MM.1S (cell line): Measurements from ENCODE around the gene ACTN4.

ENCODE experiments used
- DNase-seq: peaks from one replicate; pipeline ENCODE4 v3.0.0-alpha.2; 2015
- H2AFZ ChIP-seq: fragments of 300-600 bp; sonication (generic); 2 replicates; pipeline ENCODE4 v1.6.0; 2016; ENCODE audit warnings: antibody characterized with exemption, low read length
- H3F3A ChIP-seq: fragments of 300-600 bp; sonication (generic); 2 replicates; pipeline ENCODE4 v1.6.1; 2016; ENCODE audit warnings: mild to moderate bottlenecking, antibody characterized with exemption, low read length, moderate library complexity, mixed read lengths; ENCODE audit not compliant: insufficient read depth
- H3K27ac ChIP-seq: fragments of 300-600 bp; sonication (generic); 2 replicates; pipeline ENCODE4 v1.5.1; 2016; ENCODE audit warnings: mild to moderate bottlenecking, low read length
- H3K27me3 ChIP-seq: fragments of 300-600 bp; sonication (generic); replicated peaks from 2 replicates; pipeline ENCODE4 v1.6.0; 2016; ENCODE audit warnings: low read length; ENCODE audit not compliant: insufficient read depth
- H3K36me3 ChIP-seq: fragments of 300-600 bp; sonication (generic); replicated peaks from 2 replicates; pipeline ENCODE4 v1.6.1; 2016; ENCODE audit warnings: mild to moderate bottlenecking, low read length, mixed read lengths; ENCODE audit not compliant: insufficient read depth
- H3K4me1 ChIP-seq: fragments of 300-600 bp; sonication (generic); 2 replicates; pipeline ENCODE4 v1.6.1; 2016; ENCODE audit warnings: low read length, mixed read lengths
- H3K4me2 ChIP-seq: fragments of 300-600 bp; sonication (generic); 2 replicates; pipeline ENCODE4 v1.6.0; 2016; ENCODE audit warnings: low read depth, low read length
- H3K4me3 ChIP-seq: fragments of 300-600 bp; sonication (generic); 2 replicates; pipeline ENCODE4 v1.5.1; 2016; ENCODE audit warnings: low read length, mixed read lengths
- H3K79me2 ChIP-seq: fragments of 300-600 bp; sonication (generic); 2 replicates; pipeline ENCODE4 v1.6.1; 2016; ENCODE audit warnings: mixed run types, low read length, mixed read lengths
- H3K9ac ChIP-seq: fragments of 300-600 bp; sonication (generic); 2 replicates; pipeline ENCODE4 v1.6.1; 2016; ENCODE audit warnings: low read length, mixed read lengths
- H3K9me2 ChIP-seq: fragments of 300-600 bp; sonication (generic); replicated peaks from 2 replicates; pipeline ENCODE4 v1.6.1; 2016; ENCODE audit warnings: mild to moderate bottlenecking, low read length, mixed read lengths; ENCODE audit not compliant: insufficient read depth
- H3K9me3 ChIP-seq: fragments of 300-600 bp; sonication (generic); replicated peaks from 2 replicates; pipeline ENCODE4 v1.6.1; 2016; ENCODE audit warnings: mild to moderate bottlenecking, low read length, mixed read lengths; ENCODE audit not compliant: insufficient read depth
- H4K20me1 ChIP-seq: fragments of 300-600 bp; sonication (generic); 2 replicates; pipeline ENCODE4 v1.6.1; 2016; ENCODE audit warnings: mild to moderate bottlenecking, low read length, moderate library complexity, mixed read lengths; ENCODE audit not compliant: insufficient read depth
- CTCF ChIP-seq: fragments of 300-600 bp; sonication (generic); IDR thresholded peaks from 2 replicates; pipeline ENCODE4 v1.5.1; 2016; ENCODE audit warnings: antibody characterized with exemption, low read length, mixed read lengths
- EZH2 ChIP-seq: fragments of 300-600 bp; sonication (generic); optimal IDR thresholded peaks from 2 replicates; pipeline ENCODE3; 2017; ENCODE audit warnings: low read depth, mild to moderate bottlenecking, antibody characterized with exemption, low read length, mixed read lengths
- EZH2phosphoT487 ChIP-seq: fragments of 300-600 bp; sonication (generic); IDR thresholded peaks from 2 replicates; pipeline ENCODE4 v1.6.1; 2018; ENCODE audit warnings: antibody characterized with exemption, low read length

Gene ACTN4

DNA sequence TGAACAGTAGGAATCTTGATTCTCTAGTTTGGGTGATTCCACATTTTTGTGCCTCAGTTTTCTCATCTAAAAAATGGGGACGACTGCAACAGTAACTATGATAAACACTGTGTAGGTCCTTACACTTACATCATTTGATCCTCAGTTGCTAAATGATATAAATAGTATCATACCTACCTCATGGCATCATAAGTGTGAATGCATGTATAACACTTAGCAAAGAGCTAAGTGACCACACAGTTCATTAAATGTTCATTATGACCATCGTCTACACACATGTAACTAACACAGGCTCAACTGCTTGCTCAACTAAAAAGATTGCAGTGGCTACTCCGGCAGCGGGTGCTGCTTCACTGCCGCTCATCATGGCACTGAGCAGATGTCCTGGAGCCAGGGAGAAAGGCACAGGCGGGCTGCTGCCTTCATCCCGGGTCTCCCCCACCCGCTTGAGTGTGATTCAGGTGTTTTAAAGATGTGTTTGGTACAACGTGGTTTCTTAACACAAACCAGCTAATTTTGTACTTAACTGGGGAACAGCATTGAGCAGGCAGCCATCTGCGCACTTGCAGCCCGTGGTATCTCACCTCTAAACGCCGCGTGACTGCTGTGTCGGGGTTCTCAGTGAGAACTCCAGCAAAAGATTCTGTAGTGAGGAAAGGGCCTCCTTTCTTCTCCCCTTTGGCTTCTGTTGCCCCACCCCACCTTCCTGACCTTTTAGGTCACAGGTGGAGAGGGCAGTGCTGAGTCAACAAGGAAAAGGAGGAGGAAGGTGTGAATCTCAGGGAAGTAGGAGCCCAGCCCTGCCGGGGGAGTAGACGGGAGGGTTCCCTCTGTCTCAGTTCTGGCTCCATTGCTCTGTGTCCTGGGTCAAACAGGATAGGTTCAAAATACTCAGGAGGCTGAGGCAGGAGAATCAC, 11.7 kb upstream of the ACTN4 start:
- Histone ChIP-seq H3K27ac (no peak overlapping the region), H3K36me3 (no peaks in the 10 kb centered on the region)

DNA sequence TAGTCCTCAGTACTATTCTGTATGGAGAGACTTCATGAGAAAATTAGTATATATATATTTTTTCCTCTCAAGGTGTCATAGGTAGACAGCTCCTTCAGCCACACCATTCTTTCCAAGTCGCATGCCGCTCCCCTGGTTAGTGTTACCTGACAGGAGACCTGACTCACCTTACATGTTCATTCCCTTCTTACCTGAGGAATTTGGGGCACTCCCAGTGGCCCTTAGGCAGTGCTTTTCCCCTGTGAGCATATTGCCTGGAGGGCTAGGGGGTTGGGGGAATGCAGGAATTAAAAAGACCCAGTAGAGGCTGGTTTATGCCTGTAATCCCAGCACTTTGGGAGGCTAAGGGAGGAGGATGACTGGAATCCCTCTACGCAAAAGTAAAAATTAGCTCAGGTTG, 9.0 kb upstream of the ACTN4 start:
- DNase-seq = no peak
- H3K79me2 ChIP-seq = no peaks in the 10 kb centered on the region
- no peak overlapping the region for H3K27ac ChIP-seq
- H3K4me1 ChIP-seq = peaks cover 6% of the 10 kb centered on the region
- H3F3A ChIP-seq = no peaks in the 10 kb centered on the region; the same call in 1 of the 2 replicates
- H4K20me1 ChIP-seq = no peaks in the 10 kb centered on the region
- H3K9me2 ChIP-seq = no peaks in the 10 kb centered on the region
- H3K4me2 ChIP-seq = no peak overlapping the region
- H3K36me3 ChIP-seq = no peaks in the 10 kb centered on the region
- TF ChIP-seq CTCF (no peak), EZH2phosphoT487 (no peak), EZH2 (no peak)
- no peaks in the 10 kb centered on the region for H3K9me3 ChIP-seq
- no peak overlapping the region for H2AFZ ChIP-seq
- H3K4me3 ChIP-seq = no peak overlapping the region
- no peak overlapping the region for H3K9ac ChIP-seq
- no peaks in the 10 kb centered on the region for H3K27me3 ChIP-seq

More for the DNA sequence above, 11.7 kb upstream of the ACTN4 start:
- Histone ChIP-seq H3K4me2 (no peak overlapping the region), H3K9ac (no peak overlapping the region), H3K9me2 (no peaks in the 10 kb centered on the region), H3F3A (no peaks in the 10 kb centered on the region; the same call in 1 of the 2 replicates), H2AFZ (no peak overlapping the region), H3K79me2 (no peaks in the 10 kb centered on the region), H3K4me3 (no peak overlapping the region), H3K9me3 (no peaks in the 10 kb centered on the region), H3K4me1 (peaks cover 6% of the 10 kb centered on the region), H4K20me1 (no peaks in the 10 kb centered on the region), H3K27me3 (no peaks in the 10 kb centered on the region)
- DNase-seq = no peak
- TF ChIP-seq EZH2 = no peak
- TF ChIP-seq CTCF = no peak
- no peak for TF ChIP-seq EZH2phosphoT487

DNA sequence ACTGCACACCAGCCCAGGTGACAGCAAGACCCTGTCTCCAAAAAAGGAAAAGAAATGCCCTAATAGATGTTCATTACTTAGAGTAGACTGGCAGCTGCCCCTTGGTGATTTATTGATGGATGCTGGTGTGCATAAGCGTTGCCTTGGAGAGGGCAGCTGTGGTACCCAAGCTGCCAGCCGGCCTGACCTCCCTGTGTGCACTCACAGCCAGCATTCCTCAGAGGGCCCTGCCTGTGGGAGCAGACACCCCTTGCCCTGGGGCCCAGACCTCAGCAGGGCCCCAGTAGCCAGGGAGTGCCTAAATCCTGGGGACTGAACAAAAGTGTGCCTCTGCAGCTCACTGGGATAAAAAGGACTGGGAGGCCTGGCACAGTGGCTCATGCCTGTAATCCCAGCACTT, 7.8 kb upstream of the ACTN4 start:
- TF ChIP-seq EZH2 (no peak), CTCF (no peak)
- H3K79me2 ChIP-seq = no peaks in the 10 kb centered on the region
- H3K4me3 ChIP-seq = no peak overlapping the region
- DNase-seq = no peak
- no peaks in the 10 kb centered on the region for H4K20me1 ChIP-seq
- H3K27me3 ChIP-seq = no peaks in the 10 kb centered on the region
- H3K9me2 ChIP-seq = no peaks in the 10 kb centered on the region
- H3K9ac ChIP-seq = no peak overlapping the region
- H3K4me1 ChIP-seq = peaks cover 6% of the 10 kb centered on the region
- no peaks in the 10 kb centered on the region for H3K9me3 ChIP-seq
- no peak overlapping the region for H2AFZ ChIP-seq
- H3K4me2 ChIP-seq = no peak overlapping the region
- H3K36me3 ChIP-seq = no peaks in the 10 kb centered on the region
- no peaks in the 10 kb centered on the region; the same call in 1 of the 2 replicates for H3F3A ChIP-seq
- no peak overlapping the region for H3K27ac ChIP-seq
